HS-27A (cell line): ENCODE results near the gene JMJD1C.
A peak's percentile ranks its signal among the peaks of the same experiment; 100 is the strongest.
"Not testable (repeated sequence)": the region's sequence is repeated elsewhere in the genome, so short reads cannot be mapped to it uniquely, and the experiment has no call there.

ENCODE experiments used
- DNase-seq: peaks from one replicate; pipeline ENCODE4 v3.0.0-alpha.2; 2012; ENCODE audit warnings: low read depth, missing footprints

The JMJD1C gene

DNA sequence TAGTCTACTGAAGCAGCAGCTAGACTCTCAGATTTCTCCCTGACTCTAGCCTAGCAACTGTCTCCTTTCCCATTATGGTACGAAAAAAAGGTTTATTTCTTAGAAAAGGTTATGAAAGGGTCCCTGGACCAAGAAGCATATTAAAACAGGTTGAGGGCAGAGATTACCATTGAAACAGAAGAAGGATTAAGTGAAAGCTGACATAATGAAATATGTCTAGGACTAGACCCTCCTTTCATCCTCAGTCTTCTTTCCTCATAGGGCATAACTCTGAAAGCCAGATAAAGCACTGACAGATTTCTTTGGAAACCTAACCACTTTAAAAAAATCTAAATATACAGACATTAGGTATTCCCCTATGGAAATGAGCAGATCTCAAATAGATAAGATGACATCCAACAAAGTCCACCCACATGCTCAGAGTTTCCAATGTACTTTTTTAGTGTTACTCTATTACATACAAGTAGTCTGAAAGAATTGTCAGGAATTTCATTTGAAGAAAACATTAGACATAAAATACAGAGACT lies 58.6 kb downstream of the JMJD1C start:
- DNase-seq: no peak

DNA sequence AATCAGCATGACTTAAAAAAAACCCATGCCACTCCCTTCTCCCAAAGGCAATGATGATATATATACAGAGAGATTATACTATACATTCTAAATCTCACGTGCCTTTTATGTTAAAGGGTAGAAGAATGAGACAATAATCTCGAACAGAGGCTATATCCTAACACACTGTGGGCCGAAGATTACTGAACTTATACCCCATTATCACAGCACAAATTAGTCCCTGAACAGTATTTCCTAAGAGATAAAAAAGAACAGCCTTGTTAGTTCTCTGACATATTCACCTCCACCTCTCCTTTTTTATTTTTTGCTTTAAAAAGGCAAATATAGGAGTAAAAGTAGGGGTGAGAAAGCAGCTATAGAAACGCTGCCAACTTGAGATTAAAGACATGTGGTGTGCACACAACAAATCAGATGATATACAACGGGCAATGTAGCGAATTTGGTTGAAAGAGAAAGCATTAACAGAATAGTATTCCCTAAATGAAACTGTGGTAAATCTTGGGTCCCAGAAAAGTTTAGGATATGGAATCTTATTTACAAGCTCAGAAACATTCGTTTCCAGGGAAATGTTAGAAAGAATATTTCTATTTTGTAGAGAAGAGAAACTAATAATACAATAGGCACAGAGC lies 69.5 kb downstream of the JMJD1C start:
- DNase-seq: no peak

DNA sequence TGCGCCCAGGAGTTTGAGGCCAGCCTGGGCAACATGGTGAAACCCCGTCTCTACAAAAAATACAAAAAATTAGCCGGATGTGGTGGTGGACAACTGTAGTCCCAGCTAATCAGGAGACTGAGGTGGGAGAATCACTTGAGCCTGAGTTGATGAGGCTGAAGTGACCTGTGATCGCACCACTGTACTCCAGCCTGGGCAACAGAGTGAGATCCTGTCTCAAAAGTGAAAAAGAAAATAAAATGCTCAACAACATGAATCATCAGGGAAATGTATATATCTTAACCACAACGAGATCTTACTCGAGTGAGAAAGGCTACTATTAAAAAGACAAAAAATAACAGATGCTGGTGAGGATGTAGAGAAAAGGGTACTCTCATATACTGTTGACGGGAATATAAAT lies 72.7 kb downstream of the JMJD1C start:
- DNase-seq: no peak

DNA sequence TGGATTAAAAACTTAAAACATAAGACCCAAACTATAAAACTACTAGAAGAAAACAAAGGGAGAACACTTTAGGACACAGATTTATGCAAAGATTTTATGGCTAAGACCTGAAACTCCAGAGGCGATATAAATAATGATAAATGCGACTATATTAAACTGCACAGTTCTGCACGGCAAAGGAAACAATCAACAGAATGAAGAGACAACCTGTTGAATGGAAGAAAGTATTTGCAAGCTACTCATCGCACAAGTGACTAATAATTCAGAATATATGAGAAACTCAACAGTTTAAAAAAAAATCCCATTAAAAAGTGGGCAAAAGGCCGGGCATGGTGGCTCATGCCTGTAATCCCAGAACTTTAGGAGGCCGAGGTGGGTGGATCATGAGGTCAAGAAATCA lies 73.6 kb downstream of the JMJD1C start:
- DNase-seq: no peak

DNA sequence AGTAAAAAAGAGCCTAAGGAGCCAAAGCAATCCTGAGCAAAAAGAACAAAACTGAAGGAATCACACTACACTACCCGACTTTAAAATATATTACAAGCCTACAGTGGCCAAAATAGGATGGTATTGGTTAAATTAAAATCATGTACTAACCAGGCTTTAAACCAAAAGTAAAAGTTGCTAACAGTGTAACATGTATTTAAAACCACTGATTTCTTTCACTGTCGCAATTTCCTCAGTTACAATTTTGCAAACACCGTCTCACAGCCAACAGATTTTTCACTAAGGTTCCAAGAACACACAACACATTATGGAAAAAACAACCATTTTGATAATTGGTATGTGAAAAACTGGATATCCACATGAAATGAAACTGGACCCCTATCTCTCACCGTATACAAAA lies 74.0 kb downstream of the JMJD1C start:
- no peak for DNase-seq

DNA sequence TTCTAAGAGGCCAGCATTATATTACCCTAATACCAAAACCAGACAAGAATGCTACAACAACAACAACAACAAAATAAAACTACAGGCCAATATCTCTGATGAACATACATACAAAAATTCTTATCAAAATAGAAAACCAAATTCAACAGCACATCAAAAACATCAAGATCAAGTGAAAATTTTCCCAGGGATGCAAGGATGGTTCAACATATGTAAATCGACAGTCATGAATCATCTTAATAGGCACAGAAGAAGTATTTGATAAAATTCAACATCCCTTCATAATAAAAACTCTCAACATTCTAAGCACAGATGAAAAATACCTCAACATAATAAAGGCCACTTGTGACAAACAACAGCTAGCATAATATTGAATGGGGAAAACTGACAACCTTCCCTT lies 75.3 kb downstream of the JMJD1C start:
- DNase-seq: no peak

DNA sequence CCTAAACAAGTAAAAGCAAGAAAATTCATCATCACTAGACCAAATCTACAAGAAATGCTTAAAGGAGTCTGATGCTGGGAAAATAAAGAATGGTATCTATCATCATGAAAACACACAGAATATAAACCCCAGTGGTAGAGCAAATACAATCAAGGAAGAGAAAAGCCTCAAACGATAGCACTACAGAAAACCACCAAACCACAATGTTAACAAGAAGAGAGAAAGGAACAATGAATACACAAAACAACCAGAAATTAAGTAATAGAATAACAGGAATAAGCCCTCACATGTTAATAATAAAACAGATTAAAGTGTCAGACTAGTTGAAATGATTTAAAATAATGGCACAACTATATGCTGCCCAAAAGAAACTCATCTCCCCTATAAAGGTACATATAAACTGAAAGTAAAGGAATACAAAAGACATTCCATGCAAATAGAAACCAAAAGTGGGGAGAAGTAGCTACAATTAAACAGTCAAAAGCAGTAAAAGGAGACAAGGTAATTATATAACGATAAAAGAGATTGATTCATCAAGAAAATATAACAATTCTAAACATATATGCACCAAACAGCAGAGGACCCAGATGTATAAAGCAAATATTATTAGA lies 77.3 kb downstream of the JMJD1C start:
- DNase-seq: no peak

DNA sequence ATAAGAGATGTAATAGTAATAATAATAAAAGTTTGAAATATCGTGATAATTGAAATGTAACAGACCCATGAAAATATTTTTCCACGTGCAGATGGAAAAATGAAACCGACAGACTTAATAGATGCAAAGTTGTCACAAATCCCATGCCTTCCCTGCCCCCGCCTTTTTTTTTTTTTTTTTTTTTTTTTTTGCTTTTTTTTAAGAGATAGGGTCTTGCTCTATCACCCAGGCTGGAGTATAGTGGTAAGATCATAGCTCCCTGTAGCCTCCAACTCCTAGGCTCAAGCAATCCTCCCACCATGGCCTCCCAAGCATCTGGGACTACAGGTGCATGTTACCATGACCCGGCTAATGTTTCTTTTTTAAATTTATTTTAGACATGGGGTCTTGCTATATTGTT lies 80.5 kb downstream of the JMJD1C start:
- no peak for DNase-seq

DNA sequence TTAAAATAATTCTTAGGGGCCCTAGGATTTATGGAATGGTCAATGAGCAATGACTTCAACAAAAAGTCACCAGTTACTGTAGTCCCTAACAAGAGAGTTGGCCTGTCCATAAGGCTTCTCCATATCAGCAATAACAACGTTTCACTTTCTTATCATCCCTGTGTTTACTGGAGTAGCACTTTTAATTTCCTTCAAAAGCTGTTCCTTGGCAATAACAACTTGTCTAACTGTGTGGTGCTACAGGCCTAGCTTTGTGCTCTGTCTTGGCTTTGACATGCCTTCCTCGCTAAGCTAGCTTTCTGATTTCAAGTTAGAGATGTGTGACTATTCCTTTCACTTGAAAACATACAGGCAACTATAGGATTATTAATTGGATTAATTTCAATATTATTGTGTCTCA lies 81.1 kb downstream of the JMJD1C start:
- DNase-seq: no peak

DNA sequence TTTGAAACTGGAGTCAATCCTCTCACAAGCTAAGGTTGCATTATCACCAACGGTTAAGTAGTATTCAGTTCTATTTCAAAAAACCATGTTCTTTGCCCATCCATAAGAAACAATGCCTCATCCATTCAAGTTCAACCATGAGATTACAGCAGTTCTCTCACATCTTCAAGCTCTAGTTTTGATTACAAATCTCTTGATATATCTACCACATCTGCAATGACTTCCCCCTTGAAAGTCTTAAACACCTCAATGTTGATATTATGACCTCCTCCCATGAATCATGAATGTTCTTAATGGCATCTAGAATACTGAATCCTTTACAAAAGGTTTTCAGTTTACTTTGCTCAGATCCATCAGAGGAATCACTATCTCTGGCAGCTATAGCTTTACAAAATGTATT lies 81.8 kb downstream of the JMJD1C start:
- DNase-seq: no peak

DNA sequence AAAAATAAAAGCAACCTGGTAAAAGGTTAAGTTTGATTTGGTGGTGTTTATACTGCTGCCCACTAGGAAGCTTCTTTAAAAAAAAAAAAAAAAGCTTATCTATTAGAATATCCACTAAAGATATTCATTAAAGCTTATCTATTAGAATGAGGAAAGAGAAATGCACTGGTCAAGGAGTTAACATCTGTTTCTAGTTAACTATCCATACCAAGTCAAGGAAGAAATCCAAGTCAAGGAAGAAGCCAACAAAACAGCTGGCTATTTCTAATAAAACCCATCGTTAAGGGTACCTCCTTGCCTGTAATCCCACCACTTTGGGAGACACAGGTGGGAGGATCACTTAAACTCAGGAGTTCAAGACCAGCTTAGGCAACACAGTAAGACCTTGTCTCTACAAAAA lies 82.6 kb downstream of the JMJD1C start:
- DNase-seq: no peak

DNA sequence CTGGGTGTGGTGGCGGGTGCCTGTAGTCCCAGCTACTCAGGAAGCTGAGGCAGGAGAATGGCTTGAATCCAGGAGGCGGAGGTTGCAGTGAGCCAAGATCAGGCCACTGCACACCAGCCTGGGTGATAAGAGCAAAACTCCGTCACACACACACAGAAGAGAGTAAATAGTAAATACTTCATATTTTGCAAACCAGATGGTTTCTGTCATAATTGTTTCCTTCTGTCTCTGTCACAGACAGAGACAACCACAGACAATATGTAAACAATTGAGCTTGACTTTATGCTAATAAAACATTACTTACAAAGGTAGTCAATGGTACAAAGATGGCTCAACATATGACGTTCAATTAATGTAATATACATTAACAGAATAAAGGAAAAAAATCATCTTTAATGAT lies 83.7 kb downstream of the JMJD1C start:
- DNase-seq: no peak

DNA sequence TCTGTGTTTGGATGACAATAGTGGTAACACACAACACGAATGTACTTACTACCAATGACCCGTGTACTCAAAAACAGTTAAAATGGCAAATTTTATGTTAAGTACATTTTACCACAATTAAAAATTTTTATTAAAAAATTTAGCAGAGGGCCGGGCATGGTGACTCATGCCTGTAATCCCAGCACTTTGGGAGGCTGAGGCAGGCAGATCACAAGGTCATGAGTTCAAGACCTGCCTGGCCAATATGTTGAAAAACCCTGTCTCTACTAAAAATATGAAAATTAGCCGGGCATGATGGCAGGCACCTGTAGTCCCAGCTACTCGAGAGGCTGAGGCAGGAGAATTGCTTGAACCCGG lies 88.5 kb downstream of the JMJD1C start:
- DNase-seq: not testable (repeated sequence)

DNA sequence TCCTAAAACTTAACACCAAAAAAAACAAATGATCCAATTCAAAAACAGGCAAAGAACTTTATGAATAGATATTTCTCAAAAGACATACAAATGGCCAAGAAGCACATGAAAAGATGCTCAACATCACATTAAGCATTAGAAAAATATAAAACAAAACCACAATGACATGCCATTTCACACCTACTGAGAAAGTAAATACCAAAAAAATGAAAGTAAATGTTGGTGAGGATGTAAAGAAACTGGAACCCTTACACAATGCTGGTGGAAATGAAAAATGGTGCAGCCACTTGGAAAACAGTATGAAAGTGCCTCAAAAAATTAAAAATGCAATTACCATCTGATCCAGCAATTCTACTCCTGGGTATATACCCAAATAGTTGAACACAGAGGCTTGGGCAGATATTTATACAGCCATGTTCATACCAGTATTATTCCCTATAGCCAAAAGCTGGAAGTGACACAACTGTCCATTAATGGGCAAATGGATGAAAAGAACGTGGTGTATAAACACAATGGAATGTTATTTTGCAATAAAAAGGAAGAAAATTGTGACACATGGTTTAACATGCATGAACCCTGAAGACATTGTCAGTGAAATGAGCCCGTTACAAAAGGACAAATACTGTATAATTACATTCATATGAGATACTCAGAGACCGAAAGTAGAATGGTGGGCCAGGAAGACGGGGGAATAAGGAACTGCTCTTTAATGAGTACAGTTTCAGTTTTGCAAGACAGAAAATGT lies 89.0 kb downstream of the JMJD1C start:
- peak; percentile 43 for DNase-seq

DNA sequence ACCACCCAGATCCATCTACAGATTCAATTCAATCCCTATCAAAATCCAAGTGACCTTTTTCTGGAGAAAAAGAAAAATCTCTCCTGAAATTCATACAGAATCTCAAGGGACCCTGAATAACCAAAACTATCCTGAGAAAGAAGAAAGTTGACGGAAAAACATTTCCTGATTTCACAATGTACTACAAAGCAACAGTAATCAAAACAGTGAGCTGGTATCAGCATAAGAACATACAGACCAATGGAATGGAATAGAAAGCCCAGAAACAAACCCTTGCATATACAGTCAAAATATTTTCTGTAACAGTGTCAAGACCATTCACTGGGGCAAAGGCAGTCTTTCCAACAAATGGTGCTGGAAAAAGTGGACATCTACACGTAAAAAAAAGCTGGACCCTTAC lies 89.9 kb downstream of the JMJD1C start:
- DNase-seq: no peak

DNA sequence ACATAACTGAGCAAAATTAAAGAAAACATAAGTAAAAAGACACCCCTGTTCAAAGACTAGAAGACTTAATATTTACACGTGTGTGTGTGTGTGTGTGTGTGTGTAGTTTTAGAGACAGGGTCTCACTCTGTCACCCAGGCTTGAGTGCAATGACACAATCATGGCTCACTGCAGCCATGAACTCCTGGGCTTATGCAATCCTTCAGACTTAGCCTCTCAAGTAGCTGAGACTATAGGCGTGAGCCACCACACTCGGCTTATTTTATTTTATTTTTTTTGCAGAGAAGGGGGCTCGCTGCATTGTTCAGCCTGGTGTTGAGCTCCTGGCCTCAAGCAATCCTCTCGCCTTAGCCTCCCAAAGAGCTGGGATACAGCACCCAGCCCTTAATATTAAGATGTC lies 90.3 kb downstream of the JMJD1C start:
- DNase-seq: no peak

DNA sequence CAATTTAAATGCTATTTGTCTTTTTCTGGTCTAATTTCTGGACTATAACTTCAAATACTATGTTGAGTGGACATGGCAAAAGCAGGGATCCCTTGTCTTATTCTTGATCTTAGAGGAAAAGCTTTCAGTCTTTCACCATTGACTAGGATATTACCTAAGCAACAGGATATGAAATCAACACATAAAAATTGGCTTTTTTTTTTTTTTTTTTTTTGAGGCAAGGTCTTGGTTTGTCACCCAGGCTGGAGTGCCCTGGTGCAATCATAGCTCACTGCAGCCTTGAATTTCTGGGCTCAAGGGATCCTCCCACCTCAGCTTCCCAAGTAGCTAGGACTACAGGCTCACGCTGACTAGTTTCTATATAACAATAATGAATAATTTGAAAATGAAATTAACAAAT lies 90.8 kb downstream of the JMJD1C start:
- no peak for DNase-seq

DNA sequence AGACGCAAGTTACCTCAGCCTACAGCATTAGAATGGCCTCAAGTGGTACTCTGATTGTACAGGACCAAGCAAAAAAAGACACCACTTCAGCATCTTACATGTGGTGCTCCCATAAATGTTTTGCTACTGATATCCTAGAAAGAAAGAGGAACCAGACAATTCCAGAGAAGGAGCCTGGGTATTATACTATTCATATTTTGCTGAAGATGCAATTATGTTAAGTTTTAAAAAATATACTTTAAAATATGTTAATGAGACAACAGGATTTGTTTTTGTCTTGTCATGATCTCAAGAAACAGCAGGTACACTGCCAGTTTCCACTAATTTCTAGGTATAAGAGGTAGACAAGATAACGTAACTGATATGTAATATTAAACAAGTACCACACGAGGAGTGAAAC lies 92.6 kb downstream of the JMJD1C start:
- DNase-seq: no peak

DNA sequence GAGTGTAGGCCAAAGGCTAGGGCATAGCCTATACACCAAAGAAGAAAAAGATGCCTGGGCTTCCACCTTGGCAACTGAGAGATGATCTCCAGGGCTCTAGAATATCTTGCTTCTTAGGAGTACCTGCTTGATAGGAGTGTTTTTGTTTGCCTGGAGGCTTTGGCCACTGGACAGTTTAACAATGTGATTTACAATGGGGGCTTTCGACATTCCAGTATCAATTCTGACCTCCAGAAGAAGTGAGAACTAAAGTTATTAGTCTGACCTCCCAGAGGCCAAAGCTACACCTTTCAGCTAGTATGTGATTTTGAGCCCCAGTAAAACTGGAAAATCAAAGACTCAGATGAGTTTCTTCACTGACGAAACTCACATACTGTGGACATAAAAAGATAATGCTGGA lies 96.1 kb downstream of the JMJD1C start:
- no peak for DNase-seq

DNA sequence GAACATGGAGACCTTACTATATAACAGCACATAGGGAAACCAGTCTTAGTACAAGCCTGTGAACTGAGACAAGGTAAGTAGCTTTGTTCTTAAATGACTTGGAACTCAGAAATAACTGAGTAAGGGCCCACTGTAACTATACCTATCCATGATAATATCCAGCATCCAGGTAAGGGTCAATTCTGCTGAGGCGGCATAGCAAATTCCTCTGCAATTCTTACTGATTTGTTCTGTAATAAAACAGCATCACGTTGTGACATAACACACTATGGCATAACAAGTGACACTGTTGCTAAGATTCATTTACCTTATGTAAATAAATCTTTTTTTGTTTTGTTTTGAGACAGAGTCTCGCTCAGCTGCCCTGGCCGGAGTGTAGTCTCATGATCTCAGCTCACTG lies 97.4 kb downstream of the JMJD1C start:
- DNase-seq: no peak

DNA sequence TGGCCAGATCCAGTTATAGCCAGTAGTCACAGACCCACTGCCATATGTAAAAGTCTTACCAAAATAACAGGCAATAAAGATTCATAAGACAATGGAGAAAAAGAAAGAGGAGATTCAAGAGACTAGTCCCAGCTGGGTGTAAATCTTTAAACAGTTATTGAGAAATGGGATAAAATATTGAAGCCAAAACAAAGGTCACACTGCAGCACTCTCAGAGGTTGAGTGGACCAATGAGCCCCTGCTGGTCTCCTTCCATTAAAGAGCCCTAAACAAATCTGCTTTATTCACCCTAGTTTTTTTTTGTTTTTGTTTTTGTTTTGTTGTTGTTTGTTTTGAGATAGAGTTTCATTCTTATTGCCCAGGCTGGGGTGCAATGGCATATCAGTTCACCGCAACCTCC lies 98.8 kb downstream of the JMJD1C start:
- DNase-seq: no peak

DNA sequence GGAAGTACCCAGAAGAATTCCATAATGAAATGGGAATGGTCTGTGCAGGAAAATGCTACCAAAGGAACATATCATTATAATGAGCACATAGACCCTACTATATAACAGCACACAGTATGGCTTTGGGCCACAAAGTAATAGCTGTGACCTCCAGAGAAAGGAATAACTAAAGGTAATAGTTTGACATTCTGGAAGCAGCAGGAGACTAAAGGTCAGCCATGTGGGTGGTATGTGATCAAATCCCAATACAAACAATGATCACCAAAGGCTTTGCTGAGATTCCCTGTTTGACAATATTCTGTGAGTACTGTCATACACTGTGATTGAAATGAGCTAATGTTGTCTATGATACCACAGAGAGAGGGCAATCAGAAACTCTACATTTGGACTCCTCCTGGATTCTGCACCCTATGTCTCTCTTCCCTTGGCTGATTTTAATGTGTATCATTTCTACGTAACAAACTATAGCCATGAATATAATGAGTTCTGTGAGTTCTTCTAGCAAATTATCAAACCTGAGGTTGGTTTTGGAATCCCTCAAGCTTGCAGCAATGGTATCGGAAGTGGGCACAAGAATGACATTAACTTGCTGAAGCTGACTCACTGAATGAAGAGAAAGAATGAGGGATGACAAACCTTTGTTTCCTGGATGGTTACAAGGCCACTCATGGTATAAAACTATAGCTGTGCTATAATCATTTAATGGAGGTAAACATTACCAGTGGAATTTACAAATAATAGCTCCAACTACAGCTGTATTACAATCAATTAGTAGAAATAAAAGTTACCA lies 99.6 kb downstream of the JMJD1C start:
- no peak for DNase-seq

DNA sequence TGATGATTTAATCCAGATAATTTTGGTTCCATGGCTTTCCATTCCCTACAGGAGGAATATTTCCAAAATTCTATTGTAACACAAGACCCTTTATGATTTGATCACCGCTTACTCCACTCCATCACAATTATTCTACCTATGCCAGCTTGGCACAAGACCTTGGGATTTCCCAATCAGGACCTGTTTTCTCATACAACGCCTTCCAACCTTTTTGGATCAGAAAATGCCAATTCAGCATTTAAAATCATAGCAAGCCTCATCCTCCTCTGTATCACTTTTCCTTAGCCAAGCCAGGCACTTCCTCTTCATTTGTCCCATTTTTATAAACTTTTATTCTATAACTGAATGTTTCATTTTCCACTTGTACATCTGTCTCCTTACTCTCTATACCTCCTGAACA lies 100.9 kb downstream of the JMJD1C start:
- no peak for DNase-seq
